Endothelial cell of umbilical vein (primary cell): ENCODE results near the gene CHSY1. TPM values are rescaled to one million over a fixed set of nuclear protein-coding genes. Genes with fewer than 3 reads are reported as not detected.

Source experiments
- BruUV-seq: library from RNA; stranded (reverse); fragments of 400-500 nt; replicated peaks from 2 replicates; lab custom pipeline; 2021; lab: Mats Ljungman, UMichigan
- CTCF ChIA-PET: fragments of 300-600, 350-600 bp; sonication (Branson Sonifier 250); formaldehyde crosslinking; loops from one replicate; lab custom pipeline; 2021; ENCODE audit warnings: antibody characterized with exemption, inconsistent platforms; lab: Charles Lee
- POLR2A ChIA-PET: fragments of 300-600, 350-600 bp; sonication (Branson Sonifier 250); formaldehyde crosslinking; loops from one replicate; lab custom pipeline; 2021; ENCODE audit warnings: antibody characterized with exemption, inconsistent platforms; lab: Charles Lee
- DNase-seq: peaks from one replicate; pipeline ENCODE4 v3.0.0-alpha.2; 2011; ENCODE audit warnings: low read depth, low spot score
- FAIRE-seq: peaks from 2 replicates; lab custom pipeline; 2011; peaks lifted over from hg19 to GRCh38; lab: Jason Lieb, UNC
- H2AFZ ChIP-seq: 2 replicates; pipeline ENCODE4 v1.6.0; 2012; ENCODE audit warnings: low read depth, low read length, control low read depth, inconsistent platforms
- H3K27ac ChIP-seq: 2 replicates; pipeline ENCODE4 v1.5.1; 2011; ENCODE audit warnings: low read depth, mild to moderate bottlenecking, control low read depth, low read length, moderate library complexity; ENCODE audit not compliant: insufficient read depth
- H3K27me3 ChIP-seq, 2 experiments: 2 replicates each; pipeline versions ENCODE4 v1.6.0 to v1.6.1; 2011; ENCODE audit warnings: low read length in 2 of 2, mixed read lengths in 1 of 2; ENCODE audit not compliant: control insufficient read depth in 2 of 2, insufficient read depth in 2 of 2
- H3K36me3 ChIP-seq, 2 experiments: 2 replicates in 1 of 2; 3 replicates in 1 of 2; pipeline ENCODE4 v1.5.1; 2011; ENCODE audit warnings: low read length in 2 of 2, mild to moderate bottlenecking in 1 of 2, moderate library complexity in 1 of 2; ENCODE audit not compliant: control insufficient read depth in 2 of 2, insufficient read depth in 2 of 2; ENCODE audit errors: extremely low read depth in 1 of 2
- H3K4me1 ChIP-seq: 3 replicates; pipeline ENCODE4 v1.5.1; 2011; ENCODE audit warnings: mild to moderate bottlenecking, low read length; ENCODE audit not compliant: control insufficient read depth, insufficient read depth; ENCODE audit errors: extremely low read depth
- H3K4me2 ChIP-seq: 2 replicates; pipeline ENCODE4 v1.6.1; 2011; ENCODE audit warnings: low read length, control low read depth, mixed read lengths; ENCODE audit not compliant: insufficient read depth
- H3K4me3 ChIP-seq, 3 experiments: fragments of 200-600 bp in 1 of 3; sonication (generic), shearing (Covaris generic) in 1 of 3; replicated peaks in 1 of 3; 2 replicates each; pipeline ENCODE4 v1.5.1; 2011 to 2016; ENCODE audit warnings: control low read depth in 3 of 3, low read length in 3 of 3, mild to moderate bottlenecking in 2 of 3, inconsistent platforms in 1 of 3, low read depth in 1 of 3, moderate library complexity in 1 of 3; ENCODE audit not compliant: insufficient read depth in 1 of 3
- H3K79me2 ChIP-seq: 2 replicates; pipeline ENCODE4 v1.6.0; 2012; ENCODE audit warnings: low read length, inconsistent platforms; ENCODE audit not compliant: control insufficient read depth, insufficient read depth
- H3K9ac ChIP-seq: replicated peaks from 2 replicates; pipeline ENCODE3; 2011; ENCODE audit warnings: low read length, control low read depth; ENCODE audit not compliant: insufficient read depth; ENCODE audit errors: extremely low read depth
- H3K9me1 ChIP-seq: replicated peaks from 3 replicates; pipeline ENCODE4 v1.6.0; 2011; ENCODE audit warnings: mild to moderate bottlenecking, low read length; ENCODE audit not compliant: control insufficient read depth, insufficient read depth; ENCODE audit errors: extremely low read depth
- H3K9me3 ChIP-seq: replicated peaks from 2 replicates; pipeline ENCODE4 v1.5.1; 2012; ENCODE audit warnings: low read length, inconsistent platforms; ENCODE audit not compliant: control insufficient read depth, insufficient read depth
- H4K20me1 ChIP-seq: replicated peaks from 2 replicates; pipeline ENCODE3; 2011; ENCODE audit warnings: mild to moderate bottlenecking, low read length; ENCODE audit not compliant: control insufficient read depth, insufficient read depth; ENCODE audit errors: extremely low read depth
- EZH2 ChIP-seq: IDR thresholded peaks from 2 replicates; pipeline ENCODE4 v1.6.1; 2012; ENCODE audit warnings: borderline replicate concordance, low read depth, mild to moderate bottlenecking, moderate library complexity, low read length, inconsistent platforms; ENCODE audit not compliant: severe bottlenecking
- FOS ChIP-seq: IDR thresholded peaks from 2 replicates; pipeline ENCODE4 v1.6.1; 2011; ENCODE audit warnings: mild to moderate bottlenecking, low read length, moderate library complexity, borderline replicate concordance; ENCODE audit not compliant: insufficient read depth
- GATA2 ChIP-seq: IDR thresholded peaks from 2 replicates; pipeline ENCODE4 v1.7.0; 2011; ENCODE audit warnings: low read depth, mild to moderate bottlenecking, moderate library complexity, mixed read lengths, low read length; ENCODE audit not compliant: insufficient read length, insufficient read depth
- JUN ChIP-seq: IDR thresholded peaks from 2 replicates; pipeline ENCODE4 v1.6.1; 2011; ENCODE audit warnings: borderline replicate concordance, low read depth; ENCODE audit not compliant: insufficient read length, insufficient read depth
- MYC ChIP-seq: IDR thresholded peaks from one replicate; pipeline ENCODE4 v1.6.1; 2011; ENCODE audit warnings: mild to moderate bottlenecking, low read depth, low read length
- POLR2A ChIP-seq: IDR thresholded peaks from 2 replicates; pipeline ENCODE4 v1.6.1; 2012; ENCODE audit warnings: low read depth, mild to moderate bottlenecking, control low read depth, low read length
- POLR2AphosphoS5 ChIP-seq: IDR thresholded peaks from 2 replicates; pipeline ENCODE4 v1.6.1; 2012; ENCODE audit warnings: low read depth, mild to moderate bottlenecking, control low read depth, low read length, moderate library complexity; ENCODE audit not compliant: insufficient read depth
- dilution Hi-C: fragments of 300-500 bp; cut with MboI; formaldehyde crosslinking; loops from one replicate; pipeline ENCODE4 v1.15.0; 2019; ENCODE audit warnings: low sequenced_read_pairs; ENCODE audit not compliant: extremely low pct_ligation_motif_present
- intact Hi-C: fragments of 100-400 bp; cut with micrococcal nuclease; formaldehyde crosslinking; loops from one replicate; pipeline ENCODE4 v1.10.0; 2022
- polyA plus RNA-seq, 4 experiments: library from polyadenylated mRNA; depleted of rRNA in 3 of 4; stranded (reverse) in 3 of 4; unstranded in 1 of 4; fragments of >200 nt; gene quantifications; 2 replicates each; pipeline versions ENCODE4 v1.2.1 to v1.2.3, GENCODE V29; 2011 to 2012; ENCODE audit warnings: missing spikeins in 1 of 4
- total RNA-seq: library from RNA; stranded (reverse); gene quantifications from 2 replicates; pipeline ENCODE4 v1.2.3, GENCODE V29; 2021
- TF ChIP-seq, protein P1 (sequence below), 2 donors: IDR thresholded peaks; 1 replicate in 1 of 2; 2 replicates in 1 of 2; pipeline ENCODE4 v1.5.1; 2011; ENCODE audit warnings: low read length in 2 of 2, mild to moderate bottlenecking in 2 of 2, moderate library complexity in 2 of 2, control low read depth in 1 of 2, inconsistent platforms in 1 of 2, low read depth in 1 of 2; ENCODE audit not compliant: insufficient read depth in 1 of 2; ENCODE audit errors: extremely low read depth in 1 of 2
- TF ChIP-seq, protein P2 (sequence below): IDR thresholded peaks from 2 replicates; pipeline ENCODE4 v1.6.1; 2011; ENCODE audit not compliant: insufficient read depth, insufficient read length

The CHSY1 gene
- total and polyA plus RNA-seq, 2 donors (not counting 3 experiments of a cell fraction or from before 2014, with no cell fraction given), result 23.7 to 50.8 TPM

DNA sequence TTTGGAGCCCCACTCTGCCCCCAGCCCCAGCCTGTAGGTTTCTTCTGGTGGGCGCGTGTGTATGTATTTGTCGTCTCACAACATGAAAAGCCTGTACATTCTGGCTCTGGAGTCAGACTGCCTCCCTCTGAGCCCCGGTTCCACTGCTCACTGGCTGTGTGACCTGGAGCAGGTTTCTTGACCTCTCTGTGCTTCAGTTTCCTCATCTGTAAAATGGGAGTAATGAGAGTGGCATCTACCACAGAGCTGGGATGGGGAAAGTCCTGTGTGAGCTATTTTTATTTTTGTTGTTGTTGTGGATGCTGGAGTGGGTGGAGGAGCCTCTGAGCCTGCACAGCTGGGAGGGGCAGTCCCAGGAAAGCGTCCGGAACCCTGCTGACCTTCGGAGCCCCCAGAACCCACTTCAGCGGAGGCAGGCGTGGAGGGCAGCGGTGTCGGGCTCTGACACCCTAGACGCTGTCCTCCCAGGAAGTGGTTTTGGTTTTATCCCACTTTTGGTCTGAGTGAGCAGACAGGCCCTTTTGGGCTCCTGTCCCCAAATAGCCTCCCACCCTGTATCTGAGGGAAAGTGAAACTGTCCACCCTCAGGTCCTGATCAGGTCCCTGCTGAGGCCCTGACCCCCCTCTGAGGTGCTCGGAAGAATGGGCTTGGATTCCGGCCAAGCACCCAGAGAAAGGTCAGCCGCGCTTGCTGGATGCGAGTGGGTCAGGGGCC is 103.5 kb downstream of the CHSY1 start:
- Histone ChIP-seq H2AFZ (no peak overlapping the region), H3K27me3 (no peaks in the 10 kb centered on the region), H3K4me1 (peaks cover 4% of the 10 kb centered on the region), H3K9me3 (no peaks in the 10 kb centered on the region), H3K27ac (no peak overlapping the region), H3K4me2 (no peak overlapping the region), H3K36me3 (no peaks in the 10 kb centered on the region), H3K79me2 (no peaks in the 10 kb centered on the region), H3K9me1 (no peaks in the 10 kb centered on the region), H3K9ac (no peak overlapping the region), H3K4me3 (no peak overlapping the region), H4K20me1 (no peaks in the 10 kb centered on the region)
- DNase-seq, result no peak
- dilution Hi-C loops (no loop called here), intact Hi-C loops (loop anchor here (2.0 kb wide), 2 partner anchors 20 to 22 kb away; no protein-coding TSS in a partner anchor)
- no peak for FAIRE-seq
- ChIA-PET POLR2A (no interaction called here), CTCF (interaction anchor here (1.1 to 2.1 kb wide), 2 partner anchors 14 to 19 kb away, joined by 5 to 6 read pairs; no protein-coding TSS in a partner anchor)
- TF ChIP-seq GATA2 (no peak), POLR2AphosphoS5 (no peak), JUN (no peak), POLR2A (no peak), MYC (no peak), EZH2 (no peak), FOS (no peak)
- TF ChIP-seq, protein P1, sequence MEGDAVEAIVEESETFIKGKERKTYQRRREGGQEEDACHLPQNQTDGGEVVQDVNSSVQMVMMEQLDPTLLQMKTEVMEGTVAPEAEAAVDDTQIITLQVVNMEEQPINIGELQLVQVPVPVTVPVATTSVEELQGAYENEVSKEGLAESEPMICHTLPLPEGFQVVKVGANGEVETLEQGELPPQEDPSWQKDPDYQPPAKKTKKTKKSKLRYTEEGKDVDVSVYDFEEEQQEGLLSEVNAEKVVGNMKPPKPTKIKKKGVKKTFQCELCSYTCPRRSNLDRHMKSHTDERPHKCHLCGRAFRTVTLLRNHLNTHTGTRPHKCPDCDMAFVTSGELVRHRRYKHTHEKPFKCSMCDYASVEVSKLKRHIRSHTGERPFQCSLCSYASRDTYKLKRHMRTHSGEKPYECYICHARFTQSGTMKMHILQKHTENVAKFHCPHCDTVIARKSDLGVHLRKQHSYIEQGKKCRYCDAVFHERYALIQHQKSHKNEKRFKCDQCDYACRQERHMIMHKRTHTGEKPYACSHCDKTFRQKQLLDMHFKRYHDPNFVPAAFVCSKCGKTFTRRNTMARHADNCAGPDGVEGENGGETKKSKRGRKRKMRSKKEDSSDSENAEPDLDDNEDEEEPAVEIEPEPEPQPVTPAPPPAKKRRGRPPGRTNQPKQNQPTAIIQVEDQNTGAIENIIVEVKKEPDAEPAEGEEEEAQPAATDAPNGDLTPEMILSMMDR (IDR thresholded peaks at IDR 0.05; ENCODE audit: extremely low read depth in 1 of 2, insufficient read depth in 1 of 2, low read depth in 1 of 2, low read length in 2 of 2), result no peak
- TF ChIP-seq, protein P2, sequence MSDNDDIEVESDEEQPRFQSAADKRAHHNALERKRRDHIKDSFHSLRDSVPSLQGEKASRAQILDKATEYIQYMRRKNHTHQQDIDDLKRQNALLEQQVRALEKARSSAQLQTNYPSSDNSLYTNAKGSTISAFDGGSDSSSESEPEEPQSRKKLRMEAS, result no peak
- no TSS peak for BruUV-seq
